Stimulated activated CD8-positive, alpha-beta memory T cell treated with anti-CD3 and anti-CD28 coated beads, Interleukin-4, amount 100 ng/mL, for 48 hours (primary cell): ENCODE measurements around the gene DSC1.

ENCODE experiments used
- DNase-seq: peaks from one replicate; pipeline ENCODE4 v3.0.0-alpha.2; 2020

DSC1 gene

GRCh38 chr18:31102941-31103340 is 59.7 kb downstream of the DSC1 start:
- DNase-seq = no peak

- no peak for DNase-seq
These were observed 60.5 kb downstream of the DSC1 start, which contains the start of gene DSC2 for GRCh38 chr18:31102025-31102684. Gene DSC2 (minus strand): TSS chr18:31102421. CDS start chr18:31101971, 450 bp downstream.

- DNase-seq = no peak
These were observed 61.3 kb downstream of the DSC1 start for GRCh38 chr18:31101183-31102024.

DNA sequence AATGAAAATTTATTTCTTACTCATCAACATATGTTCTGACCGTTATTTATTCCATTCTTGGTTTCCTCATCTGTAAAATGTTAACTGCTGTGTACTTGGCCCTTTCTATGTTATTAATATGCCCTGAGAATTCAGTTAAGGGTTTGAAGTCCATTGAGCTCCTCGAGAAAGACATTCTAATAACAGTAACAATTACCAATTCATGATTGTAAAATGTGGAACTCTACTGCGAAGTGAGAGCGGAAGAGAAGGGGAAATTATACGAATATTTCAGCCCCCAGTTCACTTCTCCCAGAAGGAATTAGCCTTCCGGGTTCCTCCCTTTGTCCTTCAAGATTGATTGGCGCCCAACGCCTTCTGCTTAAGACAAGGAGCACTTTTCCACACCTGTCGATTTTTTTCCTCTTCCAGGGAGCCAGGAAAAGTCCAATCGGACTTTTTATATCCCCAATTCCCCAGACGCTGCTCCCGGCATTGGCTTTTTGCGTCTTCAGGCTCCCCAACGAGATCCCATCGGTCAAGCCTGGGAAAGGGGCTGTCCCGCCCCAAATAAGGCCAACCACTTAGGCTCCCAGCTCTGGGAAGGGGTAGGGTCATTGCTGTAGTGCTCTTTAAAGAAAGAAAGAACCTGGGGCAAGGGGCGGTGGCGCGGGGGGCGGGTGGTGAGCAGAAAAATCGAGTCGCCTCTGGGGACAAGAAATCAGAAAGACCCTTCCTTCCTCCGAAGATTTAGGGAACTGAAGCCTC is 62.0 kb downstream of the DSC1 start:
- DNase-seq = no peak

DNA sequence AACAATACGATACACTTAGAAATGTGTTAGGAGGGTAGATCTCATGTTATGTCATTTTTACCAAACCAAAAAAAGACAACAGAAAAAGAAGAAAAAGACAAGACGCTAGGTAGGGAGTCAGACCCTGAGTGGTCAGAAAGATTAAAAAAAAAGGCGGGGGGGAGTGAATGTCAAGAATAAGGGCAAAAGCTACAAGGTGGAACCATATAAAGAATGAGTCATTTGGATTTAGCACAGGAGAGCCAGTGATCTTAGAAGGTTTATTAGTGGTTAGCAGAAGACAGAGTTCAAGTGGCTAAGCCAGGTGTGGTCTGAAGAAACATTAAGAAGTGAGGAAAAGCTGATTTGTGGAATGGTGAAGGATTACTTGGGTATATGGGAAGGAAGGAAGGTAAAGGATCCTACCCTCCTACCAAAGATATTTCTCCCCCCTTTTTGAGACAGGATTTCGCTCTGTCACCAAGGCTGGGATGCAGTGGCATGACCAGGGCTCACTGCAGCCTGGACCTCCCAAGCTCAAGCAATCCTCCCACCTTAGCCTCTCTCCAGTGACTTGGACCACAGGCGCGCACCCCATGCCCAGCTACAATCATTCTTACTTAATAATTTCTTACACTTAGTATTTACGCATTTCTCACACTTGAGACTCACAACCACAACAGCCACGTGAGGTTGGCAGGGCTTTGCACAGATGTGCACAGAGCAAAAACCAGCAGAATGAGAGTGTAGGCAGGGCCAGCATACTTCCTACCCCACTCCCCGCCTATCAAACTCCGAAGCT is 63.0 kb downstream of the DSC1 start:
- no peak for DNase-seq

GRCh38 chr18:31098878-31099277 is 63.8 kb downstream of the DSC1 start:
- no peak for DNase-seq

GRCh38 chr18:31097666-31098065 is 65.0 kb downstream of the DSC1 start:
- no peak for DNase-seq

DNA sequence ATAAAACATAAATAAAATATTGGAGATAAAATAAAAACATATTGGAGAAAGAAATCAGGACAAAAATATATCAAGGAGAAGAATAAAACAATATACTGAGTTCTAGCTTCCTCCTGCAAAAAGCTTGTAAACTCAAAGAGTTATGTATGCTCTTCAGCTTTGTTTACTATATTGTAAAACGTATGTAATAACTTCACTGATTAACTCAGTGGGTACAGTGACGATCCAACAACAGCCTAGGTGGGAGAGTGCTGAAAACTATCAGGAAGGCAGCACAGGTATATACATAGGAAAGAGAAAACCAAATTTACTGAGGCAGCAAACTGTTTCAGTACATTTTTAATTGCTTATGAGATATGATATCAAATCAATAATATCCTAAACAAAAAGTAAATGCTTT is 68.8 kb downstream of the DSC1 start:
- no peak for DNase-seq

GRCh38 chr18:31093294-31093693 is 69.4 kb downstream of the DSC1 start:
- no peak for DNase-seq

GRCh38 chr18:31091350-31091749 is 71.3 kb downstream of the DSC1 start:
- no peak for DNase-seq

DNA sequence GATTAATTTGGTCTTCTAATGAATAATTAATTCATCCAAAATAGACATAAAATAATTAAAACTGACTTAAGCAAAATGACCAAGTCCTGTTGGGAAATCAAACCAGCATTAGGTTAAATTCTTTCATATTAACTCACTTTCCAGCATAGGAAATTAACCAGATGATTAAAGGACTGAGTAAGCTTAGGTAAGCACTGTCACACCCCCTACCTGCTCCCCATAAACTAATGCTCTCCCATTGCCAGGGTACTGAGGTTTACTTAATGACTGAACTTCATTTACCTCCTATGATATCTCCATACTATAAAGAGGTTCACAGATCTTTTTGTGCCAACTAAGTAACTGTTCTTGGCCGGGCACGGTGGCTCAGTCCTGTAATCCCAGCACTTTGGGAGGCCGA is 74.1 kb downstream of the DSC1 start:
- DNase-seq = no peak

DNA sequence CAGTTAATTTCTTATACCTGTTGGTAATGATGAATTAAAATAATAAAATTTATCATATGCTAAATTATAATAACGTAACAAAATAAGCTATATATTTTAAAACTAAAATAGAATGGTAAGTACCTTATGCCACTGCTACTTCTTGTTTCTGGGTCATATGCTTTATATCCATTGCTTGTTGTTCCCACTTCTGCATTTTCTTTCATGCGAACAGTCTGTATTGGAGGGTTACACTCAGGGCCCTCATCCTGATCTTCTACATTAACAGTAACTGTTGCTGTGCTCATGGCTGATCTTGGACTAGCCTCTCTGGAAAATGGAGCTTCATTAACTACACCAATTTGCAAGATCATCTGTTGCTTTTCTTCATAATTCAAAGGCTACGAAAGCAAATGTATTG is 82.7 kb downstream of the DSC1 start:
- no peak for DNase-seq
